ENCODE measurements around the gene RPUSD1.

Gene RPUSD1

GRCh38 chr16:808085-808386 lies 19.9 kb upstream of the RPUSD1 start:
- Mint-ChIP-seq H3K36me3 (ENCODE audit: low read depth) (peaks cover 4% of the 10 kb centered on the region), H3K27ac (peak overlapping the region; percentile 98), H3K4me1 (ENCODE audit: low read depth) (peaks cover 10% of the 10 kb centered on the region), H3K4me3 (peak overlapping the region; percentile 98), H3K27me3 (ENCODE audit: low read depth) (peaks cover 12% of the 10 kb centered on the region), H3K9me3 (no peaks in the 10 kb centered on the region)

DNA sequence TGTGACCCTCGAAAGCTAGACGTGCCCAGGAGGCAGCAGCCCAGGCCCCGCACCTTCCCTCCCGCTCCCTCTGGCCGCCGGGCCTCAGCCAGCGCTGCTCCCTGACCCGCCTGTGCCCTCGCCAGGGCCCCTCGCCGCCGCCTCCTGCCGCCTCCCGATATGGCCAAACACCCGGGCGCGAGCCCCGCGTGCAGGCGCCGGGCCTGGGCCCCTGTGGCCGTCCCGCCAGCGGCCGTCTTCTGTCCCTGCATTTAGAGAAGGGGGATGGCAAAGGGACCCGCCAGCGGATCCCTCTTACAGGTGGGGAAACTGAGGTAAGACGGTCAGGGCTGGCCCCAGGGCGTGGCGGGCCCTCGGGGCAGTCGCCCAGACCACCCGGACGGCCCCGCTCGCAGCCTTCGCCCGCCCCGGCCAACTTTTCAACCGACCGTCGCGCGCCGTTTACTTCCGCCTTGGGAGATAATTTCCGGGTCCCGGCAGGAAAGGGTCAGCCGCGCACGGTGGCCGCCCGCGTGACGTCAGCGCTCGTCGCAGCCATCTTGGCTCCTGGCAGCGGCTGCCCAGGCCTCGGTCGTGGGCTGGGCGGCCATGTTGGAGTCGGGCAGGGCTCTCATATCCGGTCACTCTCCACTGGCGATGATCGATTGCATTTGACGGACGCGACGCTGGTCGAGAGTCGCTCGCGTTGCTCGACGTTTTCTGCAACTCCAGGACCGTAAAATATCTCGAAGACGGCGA lies 19.3 kb upstream of the RPUSD1 start:
- peaks cover 8% of the 10 kb centered on the region for H3K27me3 Mint-ChIP-seq (ENCODE audit: low read depth)
- peak overlapping the region; percentile 98 for H3K27ac Mint-ChIP-seq
- peaks cover 10% of the 10 kb centered on the region for H3K4me1 Mint-ChIP-seq (ENCODE audit: low read depth)
- peaks cover 4% of the 10 kb centered on the region for H3K36me3 Mint-ChIP-seq (ENCODE audit: low read depth)
- H3K9me3 Mint-ChIP-seq = no peaks in the 10 kb centered on the region
- H3K4me3 Mint-ChIP-seq = peak overlapping the region; percentile 98

DNA sequence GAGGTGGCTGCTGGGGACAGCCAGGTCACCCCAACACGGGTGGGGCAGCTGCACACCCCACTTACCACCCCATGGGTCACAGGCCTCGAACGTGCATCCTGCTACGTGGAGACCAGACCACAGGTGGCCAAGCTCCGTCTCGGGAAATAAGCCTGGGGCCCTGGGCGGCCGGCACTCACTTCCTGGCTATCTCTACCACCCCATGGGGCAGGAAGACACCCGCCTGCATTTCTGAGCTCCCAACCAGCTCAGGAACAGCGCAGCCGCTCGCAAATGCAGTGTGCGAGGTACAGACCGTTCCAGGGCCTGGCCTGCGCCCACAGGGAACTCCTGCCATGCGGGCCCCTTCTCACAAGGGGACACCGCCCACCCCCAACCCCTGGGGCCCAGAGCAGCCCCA lies 17.3 kb upstream of the RPUSD1 start:
- H3K4me1 Mint-ChIP-seq (ENCODE audit: low read depth) = peaks cover 10% of the 10 kb centered on the region
- H3K9me3 Mint-ChIP-seq = no peaks in the 10 kb centered on the region
- H3K4me3 Mint-ChIP-seq = no peak overlapping the region

DNA sequence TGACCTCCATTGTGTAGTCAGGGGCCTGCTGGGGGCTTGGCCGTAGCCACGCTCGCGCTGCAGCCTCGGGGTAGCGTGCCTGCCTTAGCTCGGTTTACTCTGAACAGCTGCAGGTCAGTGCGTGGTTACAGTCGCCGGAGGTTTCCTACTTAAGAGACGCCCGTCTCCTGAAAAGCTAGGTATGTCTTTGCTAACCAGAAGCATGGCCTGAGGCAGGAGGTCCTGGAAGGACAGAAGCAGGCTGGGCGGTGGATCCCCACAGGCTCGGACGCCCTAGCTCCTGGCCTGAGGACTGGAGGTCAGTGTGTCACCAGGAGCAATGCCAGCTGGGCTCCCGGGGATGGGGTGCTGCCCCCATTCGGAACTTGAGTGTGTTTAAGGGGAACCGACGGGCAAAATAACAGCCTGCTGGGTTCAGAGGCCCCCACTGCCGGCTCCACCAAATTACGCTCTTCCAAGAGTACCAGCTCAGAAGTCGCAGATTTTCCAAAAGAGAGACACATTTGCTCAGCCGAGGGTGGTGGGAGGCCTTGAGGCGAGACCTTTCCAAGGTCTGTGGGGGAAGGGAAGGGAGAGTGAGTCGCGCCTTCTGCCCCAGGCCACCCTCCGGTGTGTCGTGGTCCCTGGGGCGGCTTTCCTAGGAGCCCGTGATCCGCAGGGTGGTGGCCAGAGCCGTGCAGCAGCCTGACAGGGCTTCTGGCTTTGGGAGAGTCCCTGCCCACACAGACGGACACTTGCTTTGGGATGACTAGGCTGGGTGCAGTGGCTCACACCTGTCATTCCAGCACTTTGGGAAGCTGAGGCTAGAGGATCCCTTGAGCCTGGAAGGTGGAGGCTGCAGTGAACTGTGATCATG lies 16.2 kb upstream of the RPUSD1 start:
- H3K36me3 Mint-ChIP-seq (ENCODE audit: low read depth) = peaks cover 4% of the 10 kb centered on the region
- no peaks in the 10 kb centered on the region for H3K9me3 Mint-ChIP-seq
- peak overlapping the region; percentile 21 for H3K4me3 Mint-ChIP-seq

More for the DNA sequence above, 17.3 kb upstream of the RPUSD1 start:
- Mint-ChIP-seq H3K36me3 (ENCODE audit: low read depth) (peaks cover 4% of the 10 kb centered on the region), H3K27ac (no peak overlapping the region), H3K27me3 (ENCODE audit: low read depth) (no peaks in the 10 kb centered on the region)

GRCh38 chr16:803754-804080 lies 15.5 kb upstream of the RPUSD1 start:
- Mint-ChIP-seq H3K4me1 (ENCODE audit: low read depth) (peaks cover 9% of the 10 kb centered on the region), H3K36me3 (ENCODE audit: low read depth) (peaks cover 4% of the 10 kb centered on the region), H3K4me3 (no peak overlapping the region), H3K27me3 (ENCODE audit: low read depth) (no peaks in the 10 kb centered on the region), H3K27ac (no peak overlapping the region), H3K9me3 (no peaks in the 10 kb centered on the region)

More for the DNA sequence above, 16.2 kb upstream of the RPUSD1 start:
- Mint-ChIP-seq H3K27ac (no peak overlapping the region), H3K4me1 (ENCODE audit: low read depth) (peaks cover 10% of the 10 kb centered on the region), H3K27me3 (ENCODE audit: low read depth) (no peaks in the 10 kb centered on the region)

DNA sequence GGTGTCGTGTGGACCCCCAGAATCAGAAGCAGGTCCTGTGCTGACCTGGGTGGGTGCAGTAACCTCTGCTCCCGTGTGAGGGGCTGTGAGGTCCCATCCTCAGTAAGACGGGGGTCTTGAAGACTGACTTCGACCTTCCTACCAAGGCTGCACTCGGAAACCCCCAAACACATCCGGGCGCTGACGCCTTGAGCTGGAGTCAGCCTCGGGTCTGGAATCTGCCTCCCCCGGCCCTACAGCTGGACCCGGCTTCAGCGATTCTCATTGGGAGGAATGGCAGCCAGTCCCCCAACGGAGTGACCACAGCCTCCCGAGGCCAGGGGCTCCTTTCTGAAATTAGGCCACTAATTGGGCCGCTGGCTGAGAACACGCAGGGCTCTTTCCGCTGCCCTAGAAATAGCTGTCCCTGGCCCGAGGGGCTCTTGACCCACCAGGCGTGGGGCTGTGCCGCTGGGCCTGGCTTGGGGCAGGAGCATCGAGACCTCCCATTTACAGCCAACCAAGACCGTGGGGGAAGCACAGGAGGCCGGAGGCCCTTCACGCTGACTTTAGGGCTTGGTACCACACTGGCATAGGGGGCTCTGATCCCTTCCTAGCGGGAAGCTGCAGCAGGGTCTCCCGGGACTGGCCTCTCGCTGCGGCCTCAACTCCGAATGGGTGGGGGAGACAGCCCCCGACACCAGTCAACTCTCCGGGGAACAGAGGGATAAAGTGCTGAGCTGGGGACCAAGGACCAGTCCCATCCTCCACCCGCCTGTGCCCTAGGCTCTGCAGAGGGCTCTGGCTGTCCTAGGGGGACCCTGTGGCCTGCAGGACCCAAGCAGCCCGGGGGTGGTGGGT lies 15.0 kb upstream of the RPUSD1 start:
- no peak overlapping the region for H3K4me3 Mint-ChIP-seq
- H3K36me3 Mint-ChIP-seq (ENCODE audit: low read depth) = peaks cover 4% of the 10 kb centered on the region
- no peaks in the 10 kb centered on the region for H3K9me3 Mint-ChIP-seq
- no peaks in the 10 kb centered on the region for H3K27me3 Mint-ChIP-seq (ENCODE audit: low read depth)
- no peak overlapping the region for H3K27ac Mint-ChIP-seq
- H3K4me1 Mint-ChIP-seq (ENCODE audit: low read depth) = peaks cover 4% of the 10 kb centered on the region

GRCh38 chr16:802461-802860 lies 14.3 kb upstream of the RPUSD1 start:
- Mint-ChIP-seq H3K27ac (no peak overlapping the region), H3K9me3 (no peaks in the 10 kb centered on the region), H3K4me1 (ENCODE audit: low read depth) (no peaks in the 10 kb centered on the region), H3K27me3 (ENCODE audit: low read depth) (no peaks in the 10 kb centered on the region), H3K36me3 (ENCODE audit: low read depth) (peaks cover 4% of the 10 kb centered on the region), H3K4me3 (no peak overlapping the region)

DNA sequence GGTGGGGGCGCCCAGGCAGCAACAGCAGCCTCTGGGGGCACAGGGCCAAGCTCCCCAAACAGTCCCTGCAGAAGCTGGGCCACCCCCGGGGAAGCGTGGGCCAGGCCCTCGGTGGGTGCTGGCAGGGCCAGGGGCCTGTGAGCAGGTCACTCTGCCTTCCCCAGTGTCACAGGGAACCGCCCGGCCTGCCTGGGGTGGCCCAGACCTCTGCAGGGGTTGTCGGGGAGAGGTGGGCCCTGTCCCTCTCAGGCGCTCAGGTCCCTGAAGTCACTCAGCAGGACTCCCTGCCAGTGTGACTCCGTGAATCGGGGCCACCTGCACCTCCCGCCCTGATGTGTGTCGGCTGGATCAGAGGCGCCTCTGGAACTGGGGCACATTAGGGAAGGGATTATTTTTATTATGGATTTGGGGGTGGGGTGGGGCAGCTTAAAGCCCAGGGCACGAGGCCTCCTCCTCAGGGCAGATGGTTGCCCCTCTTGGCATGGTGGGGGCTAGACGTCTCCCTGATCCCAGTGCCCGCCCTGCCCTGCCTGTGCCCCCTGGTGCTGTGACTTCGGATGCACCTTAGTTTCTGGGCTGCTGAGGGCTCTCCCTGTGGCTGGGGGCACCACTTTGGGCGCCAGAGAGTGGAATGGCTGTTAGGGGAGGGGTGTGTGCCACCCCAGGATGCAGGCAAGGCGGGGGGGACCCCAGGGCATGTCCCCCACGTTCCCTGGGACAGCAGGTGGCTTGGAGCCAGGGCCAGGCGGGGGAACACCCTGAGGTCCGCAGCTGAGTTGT lies 13.6 kb upstream of the RPUSD1 start:
- Mint-ChIP-seq H3K4me3 (no peak overlapping the region), H3K27ac (no peak overlapping the region), H3K36me3 (ENCODE audit: low read depth) (peaks cover 6% of the 10 kb centered on the region), H3K9me3 (no peaks in the 10 kb centered on the region), H3K4me1 (ENCODE audit: low read depth) (no peaks in the 10 kb centered on the region), H3K27me3 (ENCODE audit: low read depth) (no peaks in the 10 kb centered on the region)

GRCh38 chr16:800834-801511 lies 12.8 kb upstream of the RPUSD1 start:
- H3K27ac Mint-ChIP-seq = no peak overlapping the region
- H3K9me3 Mint-ChIP-seq = no peaks in the 10 kb centered on the region
- H3K36me3 Mint-ChIP-seq (ENCODE audit: low read depth) = peaks cover 6% of the 10 kb centered on the region
- no peaks in the 10 kb centered on the region for H3K27me3 Mint-ChIP-seq (ENCODE audit: low read depth)
- no peak overlapping the region for H3K4me3 Mint-ChIP-seq
- no peaks in the 10 kb centered on the region for H3K4me1 Mint-ChIP-seq (ENCODE audit: low read depth)

DNA sequence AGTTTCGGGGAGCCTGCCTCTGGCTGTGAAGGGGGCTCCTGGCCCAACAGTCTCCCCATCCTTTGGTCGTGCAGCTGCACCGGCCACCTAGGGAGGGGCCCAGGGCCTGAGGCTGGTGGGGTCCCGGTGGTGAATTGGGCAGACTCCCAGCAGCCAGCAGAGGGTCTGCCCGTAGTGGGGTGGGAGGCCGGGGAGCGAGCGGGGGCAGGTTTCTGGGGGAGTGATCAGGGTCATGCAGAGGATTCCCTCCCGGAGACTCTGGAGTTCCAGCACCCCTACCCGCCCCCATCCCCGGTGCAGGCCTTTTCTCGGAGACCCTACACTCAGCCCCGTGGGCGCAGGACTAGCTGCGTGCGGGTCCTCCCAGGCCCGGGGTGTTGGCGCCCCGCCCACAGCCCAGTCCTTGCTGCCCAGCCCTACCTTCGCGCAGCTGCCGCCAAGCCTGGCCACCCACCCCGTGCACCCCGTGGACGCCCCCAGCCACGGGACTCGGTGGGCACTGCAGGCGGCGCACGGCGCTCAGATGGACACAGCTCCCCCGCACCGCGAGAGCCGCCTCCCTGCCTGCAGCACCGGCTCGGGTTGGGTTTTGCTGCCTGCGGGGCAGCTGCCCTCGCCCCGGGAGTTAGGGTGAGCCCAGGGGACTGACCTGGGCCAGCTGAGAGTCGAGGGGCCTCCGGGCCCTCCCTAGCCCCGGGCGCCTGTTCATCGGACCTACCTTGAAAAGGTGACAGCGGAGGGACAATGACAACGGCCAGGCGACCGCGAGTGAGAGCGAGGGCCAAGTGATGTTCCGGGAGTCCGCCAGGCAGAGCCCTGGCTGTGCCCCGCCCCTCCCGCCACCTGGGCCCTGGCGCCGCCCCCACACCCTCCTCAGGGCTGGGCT lies 12.0 kb upstream of the RPUSD1 start, which contains the start of gene GNG13:
GNG13 (minus strand) TSS at position 787 of the 886 bp plus-strand sequence. CDS start 1,657 bp downstream, outside the sequence.
- Mint-ChIP-seq H3K27ac (no peak within 1 kb of the TSS), H3K36me3 (ENCODE audit: low read depth) (peaks cover 6% of the 10 kb centered on the region), H3K27me3 (ENCODE audit: low read depth) (no peaks in the 10 kb centered on the region)

GRCh38 chr16:799111-799947 lies 11.1 kb upstream of the RPUSD1 start:
- Mint-ChIP-seq H3K27ac (no peak overlapping the region), H3K27me3 (ENCODE audit: low read depth) (no peaks in the 10 kb centered on the region), H3K9me3 (no peaks in the 10 kb centered on the region), H3K4me1 (ENCODE audit: low read depth) (no peaks in the 10 kb centered on the region), H3K4me3 (no peak overlapping the region), H3K36me3 (ENCODE audit: low read depth) (peaks cover 6% of the 10 kb centered on the region)

More for the DNA sequence above, 12.0 kb upstream of the RPUSD1 start, which contains the start of gene GNG13:
- no peaks in the 10 kb centered on the region for H3K9me3 Mint-ChIP-seq
- H3K4me3 Mint-ChIP-seq = no peak within 1 kb of the TSS
- no peaks in the 10 kb centered on the region for H3K4me1 Mint-ChIP-seq (ENCODE audit: low read depth)

GRCh38 chr16:798666-799065 lies 10.5 kb upstream of the RPUSD1 start:
- Mint-ChIP-seq H3K4me1 (ENCODE audit: low read depth) (no peaks in the 10 kb centered on the region), H3K36me3 (ENCODE audit: low read depth) (peaks cover 6% of the 10 kb centered on the region), H3K4me3 (no peak overlapping the region), H3K9me3 (no peaks in the 10 kb centered on the region), H3K27me3 (ENCODE audit: low read depth) (no peaks in the 10 kb centered on the region), H3K27ac (no peak overlapping the region)
